Left lobe of liver (tissue), 2 donors: Measurements from ENCODE around the gene IL24. TPM values are rescaled to one million over a fixed set of nuclear protein-coding genes. Genes with fewer than 3 reads are reported as not detected.
"Not testable (repeated sequence)": the region's sequence is repeated elsewhere in the genome, so short reads cannot be mapped to it uniquely, and the experiment has no call there.

Experiments
- ATAC-seq: fragments of 200-7000 bp; cut with Tn5 transposase; one replicate; pipeline ENCODE4 v1.9.1; 2020; ENCODE audit warnings: mild to moderate bottlenecking, moderate library complexity
- DNase-seq: peaks from one replicate; pipeline ENCODE4 v3.0.0-alpha.2; 2020; ENCODE audit warnings: low spot score
- total RNA-seq: library from RNA; stranded (reverse); gene quantifications from one replicate; pipeline ENCODE4 v1.2.1, GENCODE V29; 2021
- donor health status: DM: no; HTN: no; CAD: no; lungs with moderate emphysema.
- donor health status: DM: no; HTN: yes; CAD: no.

IL24 gene, protein sequence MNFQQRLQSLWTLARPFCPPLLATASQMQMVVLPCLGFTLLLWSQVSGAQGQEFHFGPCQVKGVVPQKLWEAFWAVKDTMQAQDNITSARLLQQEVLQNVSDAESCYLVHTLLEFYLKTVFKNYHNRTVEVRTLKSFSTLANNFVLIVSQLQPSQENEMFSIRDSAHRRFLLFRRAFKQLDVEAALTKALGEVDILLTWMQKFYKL
- total RNA-seq: not detected

DNA sequence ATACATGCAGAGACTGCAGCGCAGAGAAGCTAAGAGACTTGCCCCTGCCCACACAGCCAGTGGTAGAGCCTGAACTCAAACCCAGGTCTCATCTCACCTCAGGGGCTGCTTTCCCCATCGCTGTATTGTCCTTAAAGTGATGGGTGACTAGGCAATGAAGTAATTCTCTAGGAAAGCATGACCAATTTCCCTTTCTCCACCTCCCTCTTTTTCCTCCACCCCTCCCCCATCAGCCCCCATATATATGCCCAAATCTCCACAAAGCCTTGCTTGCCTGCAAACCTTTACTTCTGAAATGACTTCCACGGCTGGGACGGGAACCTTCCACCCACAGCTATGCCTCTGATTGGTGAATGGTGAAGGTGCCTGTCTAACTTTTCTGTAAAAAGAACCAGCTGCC is at the start of gene IL24:
Gene IL24, plus strand, starts transcription at position 269 of the 400 bp plus-strand sequence. CDS start 390 bp downstream, outside the sequence.
- DNase-seq (no peak), ATAC-seq (no peak)

GRCh38 chr1:206847946-206848345 is 49.3 kb upstream of the IL24 start:
- no peak for ATAC-seq
- DNase-seq: no peak

DNA sequence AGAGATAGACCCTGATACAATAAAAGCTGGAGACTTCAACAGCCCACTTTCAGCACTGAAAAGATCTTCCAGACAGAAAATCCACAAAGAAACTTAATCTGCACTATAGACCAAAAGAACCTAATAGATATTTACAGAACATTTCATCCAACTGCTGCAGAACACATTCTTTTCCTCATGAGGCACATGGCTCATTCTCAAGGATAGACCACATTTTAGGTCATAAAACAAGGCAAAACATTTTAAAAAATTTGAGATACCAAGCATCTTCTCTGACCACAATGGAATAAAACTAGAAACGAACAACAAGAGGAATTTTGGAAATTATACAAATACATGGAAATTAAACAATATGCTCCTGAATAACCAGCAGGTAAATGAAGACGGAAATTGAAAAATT is 46.8 kb upstream of the IL24 start:
- ATAC-seq (no peak), DNase-seq (no peak)

DNA sequence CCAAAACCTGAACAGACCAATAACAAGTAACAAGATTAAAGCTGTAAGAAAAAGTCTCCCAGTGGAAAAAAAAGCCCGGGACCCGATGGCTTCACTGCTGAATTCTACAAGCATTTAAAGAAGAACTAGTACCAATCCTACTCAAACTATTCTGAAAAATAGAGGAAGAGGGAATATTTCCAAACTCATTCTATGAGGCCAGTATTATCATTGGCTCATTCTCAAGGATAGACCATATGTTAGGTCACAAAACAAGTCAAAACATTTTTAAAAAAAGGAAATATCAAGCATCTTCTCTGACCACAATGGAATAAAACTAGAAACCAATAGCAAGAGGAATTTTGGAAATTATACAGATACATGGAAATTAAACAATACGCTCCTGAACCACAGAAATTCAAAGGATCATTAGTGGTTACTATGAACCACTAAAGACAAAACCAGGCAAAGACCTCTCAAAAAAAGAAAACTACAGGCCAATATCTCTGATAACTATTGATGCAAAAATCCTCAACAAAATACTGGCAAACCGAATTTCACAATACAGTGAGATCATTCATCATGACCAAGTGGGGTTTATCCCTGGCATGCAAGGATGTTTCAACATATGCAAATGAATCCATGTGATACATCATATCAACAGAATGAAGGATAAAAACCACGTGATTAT is 45.8 kb upstream of the IL24 start:
- DNase-seq (no peak), ATAC-seq (no peak)

GRCh38 chr1:206852662-206853061 is 44.6 kb upstream of the IL24 start:
- ATAC-seq, DNase-seq: not testable (repeated sequence)

- not testable (repeated sequence) for DNase-seq, ATAC-seq
These were observed 43.5 kb upstream of the IL24 start for GRCh38 chr1:206853696-206854095.

DNA sequence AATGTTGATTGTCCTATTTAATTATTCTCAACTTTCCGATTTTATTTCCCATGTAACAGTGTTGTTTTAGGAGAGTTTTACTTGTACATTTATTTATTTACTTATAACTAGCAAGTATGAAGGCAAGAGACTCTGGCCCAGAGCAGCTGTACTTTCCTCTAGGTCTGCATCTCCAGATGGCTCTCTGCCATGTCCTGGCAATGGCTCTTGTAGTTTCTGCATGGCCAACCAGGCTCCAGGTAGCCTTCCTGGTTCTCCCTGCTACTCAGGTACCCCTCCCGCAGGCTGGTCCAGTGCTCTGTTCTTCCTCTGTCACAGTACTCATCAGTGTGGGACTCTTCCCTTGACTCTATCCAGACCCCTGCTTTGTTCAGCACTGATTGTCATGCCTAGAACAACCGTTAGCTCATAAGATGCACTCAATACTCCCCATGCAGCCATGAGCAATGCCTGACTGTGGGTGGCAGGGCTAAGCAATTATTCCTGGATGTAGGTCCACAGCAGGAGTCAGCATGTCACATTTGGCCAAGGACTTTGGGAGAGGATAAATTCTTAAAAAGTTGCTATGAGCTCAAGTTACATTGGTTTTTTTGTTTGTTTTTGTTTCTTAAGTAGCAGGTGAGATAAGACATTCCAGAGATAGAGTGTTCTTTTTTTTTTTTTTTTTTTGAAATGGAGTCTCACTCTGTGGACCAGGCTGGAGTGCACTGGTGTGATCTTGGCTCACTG is 42.7 kb upstream of the IL24 start:
- DNase-seq (no peak), ATAC-seq (peak; percentile 22)

- ATAC-seq: no peak
- no peak for DNase-seq
These were observed 41.4 kb upstream of the IL24 start for GRCh38 chr1:206855859-206856258.

DNA sequence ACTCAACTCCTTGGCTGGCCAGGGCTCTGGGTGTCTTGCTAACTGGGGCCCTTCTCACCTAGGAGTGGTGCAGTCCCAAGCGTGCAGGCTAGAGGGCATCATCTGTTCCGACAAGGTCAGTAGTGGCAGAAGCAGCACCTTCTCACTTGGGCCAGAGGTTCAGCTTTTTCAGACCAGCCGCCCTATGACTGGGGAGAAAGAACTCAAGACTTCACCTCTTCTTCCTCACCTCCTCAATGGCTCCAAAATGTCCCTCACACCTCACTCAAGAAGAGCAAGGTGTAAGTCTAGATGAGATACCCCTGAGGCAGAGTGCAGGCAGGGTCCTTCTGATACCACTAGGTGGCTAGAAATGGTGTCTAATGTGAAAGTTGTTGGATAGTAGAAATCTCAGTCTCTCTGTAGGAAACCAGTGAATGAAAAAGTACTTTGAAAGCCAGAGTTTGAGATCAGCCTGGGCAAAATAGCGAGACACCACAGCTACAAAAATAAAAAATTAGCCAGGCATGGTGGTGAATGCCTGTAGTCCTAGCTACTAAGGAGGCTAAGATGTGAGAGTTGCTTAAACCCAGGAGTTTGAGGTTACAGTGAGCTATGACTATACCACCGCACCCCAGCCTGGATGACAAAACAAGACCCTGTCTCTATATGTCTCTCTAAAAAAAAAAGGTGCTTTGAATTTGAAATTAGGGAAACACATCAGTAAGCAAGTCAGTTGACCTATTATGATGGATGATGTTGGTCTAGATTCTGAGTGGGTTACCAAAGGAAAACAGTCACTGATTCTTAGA is 40.4 kb upstream of the IL24 start:
- no peak for DNase-seq
- peak; percentile 31 for ATAC-seq

DNA sequence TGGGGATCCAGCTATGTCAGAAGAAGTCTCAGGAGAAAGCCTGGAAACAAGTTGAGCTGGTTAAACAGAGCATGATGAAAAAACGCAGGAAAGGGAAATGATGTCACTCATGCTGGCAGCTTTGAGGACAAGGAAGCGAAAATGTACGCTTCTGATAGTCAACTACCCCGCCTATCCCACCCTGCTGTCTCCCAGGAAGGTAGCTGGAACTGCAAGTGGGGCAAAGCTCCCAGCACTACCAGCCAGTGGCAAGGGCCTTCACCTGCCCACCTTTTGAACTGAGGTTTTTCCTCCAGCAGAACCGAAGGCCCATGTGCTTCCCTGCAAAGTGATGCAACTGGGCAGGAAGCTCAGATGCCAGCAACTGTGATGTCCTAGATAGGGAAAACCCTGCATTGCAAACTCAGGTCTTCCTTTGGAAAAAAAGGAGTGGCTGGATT is 38.1 kb upstream of the IL24 start:
- peak; percentile 23 for ATAC-seq
- no peak for DNase-seq

DNA sequence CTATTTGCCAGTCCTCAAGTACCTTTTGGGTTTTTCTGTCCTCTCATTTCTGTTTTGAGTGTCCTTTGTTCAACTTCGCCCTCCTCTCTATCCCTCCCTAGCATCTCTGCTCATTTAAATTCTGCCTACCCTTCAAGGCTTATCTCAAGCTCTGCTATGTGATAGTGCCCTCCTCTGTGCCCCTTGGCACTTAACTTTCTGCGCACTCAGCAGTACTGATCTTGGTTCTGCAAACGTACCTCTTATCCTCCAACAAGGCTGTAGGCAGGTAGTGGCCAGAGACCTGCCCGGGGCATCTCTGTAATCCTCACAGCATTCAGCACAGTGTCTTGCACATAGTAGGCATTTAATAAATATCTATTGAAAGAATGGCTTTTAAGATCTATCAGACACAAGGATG is 37.1 kb upstream of the IL24 start:
- DNase-seq (no peak), ATAC-seq (no peak)

DNA sequence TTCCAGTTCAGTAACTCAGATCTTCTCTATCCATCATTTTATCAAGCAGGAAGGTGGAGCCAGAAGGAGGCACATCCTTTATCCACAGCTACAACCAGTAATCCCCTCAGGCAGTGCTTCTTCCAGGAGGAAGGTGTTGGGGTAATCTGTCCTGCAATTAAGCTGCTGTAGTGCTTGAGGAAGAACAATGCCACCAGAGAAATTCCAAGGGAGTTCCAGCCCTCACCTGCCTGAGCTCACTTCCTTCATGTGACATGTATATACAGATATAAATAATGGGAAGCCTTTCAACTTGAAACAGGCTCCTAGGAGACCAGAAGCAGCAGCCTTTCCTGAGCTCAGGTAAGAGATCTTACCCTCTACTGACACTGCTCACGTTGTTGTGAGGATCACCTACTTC is 34.0 kb upstream of the IL24 start:
- ATAC-seq: no peak
- DNase-seq: no peak

GRCh38 chr1:206864939-206865671 is 32.1 kb upstream of the IL24 start, which contains the start of gene IL20:
Gene IL20, plus strand, starts transcription at chr1:206865623. Its CDS starts 230 bp downstream, at chr1:206865853.
- DNase-seq (peak; percentile 94), ATAC-seq (peak; percentile 100)

- no peak for DNase-seq
- ATAC-seq: no peak
These were observed 31.2 kb upstream of the IL24 start for GRCh38 chr1:206866062-206866461.

DNA sequence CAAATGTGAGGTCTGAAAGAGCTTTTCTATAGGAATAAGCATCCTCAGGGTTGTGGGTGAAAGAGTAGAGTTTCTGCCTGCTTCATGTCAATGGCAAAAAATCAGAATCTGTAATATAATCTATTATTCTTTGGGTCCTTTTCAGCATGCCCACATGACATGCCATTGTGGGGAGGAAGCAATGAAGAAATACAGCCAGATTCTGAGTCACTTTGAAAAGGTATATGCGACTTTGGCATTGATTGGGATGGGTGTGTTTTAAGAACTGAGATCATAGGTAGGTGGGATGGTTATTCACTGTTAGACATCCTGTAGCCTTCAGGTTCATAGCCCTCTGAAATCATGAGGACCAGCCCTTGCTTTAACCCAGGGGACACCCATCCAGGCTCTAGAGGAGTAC is 30.0 kb upstream of the IL24 start:
- no peak for DNase-seq
- ATAC-seq: no peak

DNA sequence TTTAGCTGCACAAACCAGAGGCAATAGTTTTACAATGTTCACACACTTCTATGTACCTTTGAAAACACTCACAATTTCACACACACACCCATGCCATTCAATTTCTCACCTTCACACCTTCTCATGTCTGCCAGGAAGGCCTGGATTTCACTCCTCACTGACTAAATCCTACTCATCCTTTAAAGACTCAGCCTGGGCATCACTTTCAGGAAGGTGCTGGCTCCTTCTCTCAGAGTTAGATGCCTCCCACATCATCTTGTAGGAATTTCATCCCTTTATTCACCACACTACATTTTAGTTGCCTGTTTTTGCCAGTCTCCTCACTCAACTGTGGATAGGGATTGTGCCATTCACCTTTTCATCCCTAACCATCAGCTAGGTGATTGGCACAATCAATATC is 29.5 kb upstream of the IL24 start:
- ATAC-seq (no peak), DNase-seq (no peak)

- no peak for DNase-seq
- ATAC-seq: no peak
These were observed 29.0 kb upstream of the IL24 start for GRCh38 chr1:206868264-206868663.

DNA sequence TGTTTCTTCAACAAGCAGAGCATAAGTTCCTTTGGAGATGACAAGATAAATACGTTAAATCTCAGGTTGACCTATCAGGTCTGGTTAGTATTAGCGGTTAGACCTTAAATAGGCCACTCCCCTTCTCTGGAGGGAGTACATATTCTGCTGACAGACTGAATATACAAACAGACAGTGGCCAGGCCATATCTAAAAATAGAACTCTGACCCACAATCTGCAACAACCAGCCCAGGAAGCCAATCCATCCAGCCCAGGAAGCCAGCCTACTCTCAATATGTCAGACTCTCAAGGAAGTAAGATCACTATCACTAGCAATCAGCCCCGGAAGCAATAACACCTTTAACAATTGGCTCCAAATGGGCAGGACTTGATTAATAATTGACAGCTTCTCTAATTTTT is 25.1 kb upstream of the IL24 start:
- ATAC-seq: no peak
- no peak for DNase-seq

GRCh38 chr1:206873603-206874188 is 23.5 kb upstream of the IL24 start:
- ATAC-seq (no peak), DNase-seq (no peak)

- no peak for ATAC-seq
- DNase-seq: no peak
These were observed 21.4 kb upstream of the IL24 start for GRCh38 chr1:206875752-206876377.
